GM19397 (cell line): ENCODE results near the gene CCSER2.
A peak's percentile ranks its signal among the peaks of the same experiment; 100 is the strongest.

Source experiments
- ATAC-seq: cut with Tn5 transposase; IDR thresholded peaks from one replicate; pipeline ENCODE4 v1.9.1; 2021; ENCODE audit warnings: mild to moderate bottlenecking, moderate library complexity; ENCODE audit not compliant: unreplicated experiment

Gene CCSER2

GRCh38 chr10:84542522-84543490 is 214.4 kb downstream of the CCSER2 start:
- no peak for ATAC-seq

DNA sequence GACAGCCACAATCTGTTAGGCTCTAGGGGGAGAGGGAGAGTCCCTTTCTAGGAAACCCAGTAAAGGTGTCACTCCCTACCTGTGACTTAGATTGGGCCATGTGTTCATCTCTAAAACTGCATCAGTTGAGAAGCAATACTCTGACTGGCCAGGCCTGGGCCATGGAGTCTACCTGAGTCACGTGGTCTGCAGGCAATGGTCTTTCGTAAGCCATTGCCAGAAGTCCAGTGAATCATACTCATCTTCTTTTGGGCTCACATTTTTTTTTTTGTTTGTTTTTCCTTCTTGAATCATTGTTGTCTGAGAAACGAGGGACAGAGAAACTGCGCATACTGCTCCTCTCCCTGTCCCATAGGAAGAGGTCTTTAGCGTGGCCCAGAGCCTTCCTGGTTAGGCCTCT is 215.6 kb downstream of the CCSER2 start:
- ATAC-seq: no peak

- no peak for ATAC-seq
These were observed 217.3 kb downstream of the CCSER2 start for GRCh38 chr10:84545651-84546050.

DNA sequence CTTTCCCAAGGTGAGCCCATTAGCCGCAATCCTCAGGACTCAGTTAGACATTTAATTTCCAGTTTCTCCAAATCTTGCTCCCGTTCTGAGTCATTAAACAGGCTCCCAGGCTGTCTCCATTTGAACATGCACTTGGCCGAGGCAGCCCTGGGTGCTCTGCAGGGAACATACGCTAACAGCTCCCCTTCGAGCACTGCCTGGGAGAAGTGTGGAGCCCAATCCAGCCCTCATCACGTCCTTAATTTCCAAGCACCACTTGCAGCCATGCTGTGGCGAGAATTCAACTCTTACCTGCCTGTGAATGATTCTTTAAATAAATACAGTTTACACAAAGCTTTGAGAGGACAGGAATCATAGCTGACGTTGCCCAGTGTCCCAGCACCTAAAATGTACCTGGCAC is 218.2 kb downstream of the CCSER2 start:
- ATAC-seq: no peak

DNA sequence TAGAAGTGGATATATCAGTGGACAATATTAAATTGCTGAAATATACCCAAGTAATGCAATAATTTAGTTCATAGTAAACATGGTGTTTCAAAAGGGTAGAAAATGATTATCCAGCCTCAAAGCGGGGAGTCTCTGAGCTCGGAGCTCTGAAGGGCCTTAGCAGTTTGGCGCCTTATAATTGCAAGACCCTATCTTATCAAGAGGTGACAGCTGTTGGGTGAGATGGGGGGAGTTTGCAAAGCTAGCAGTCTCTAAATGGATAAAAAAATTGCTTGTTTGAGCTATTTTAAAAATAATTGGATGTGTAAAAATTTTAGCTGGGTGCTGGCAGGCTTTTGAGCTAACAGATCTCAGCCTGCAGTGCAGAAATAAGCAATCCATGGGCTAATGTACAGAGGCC is 219.2 kb downstream of the CCSER2 start:
- no peak for ATAC-seq

DNA sequence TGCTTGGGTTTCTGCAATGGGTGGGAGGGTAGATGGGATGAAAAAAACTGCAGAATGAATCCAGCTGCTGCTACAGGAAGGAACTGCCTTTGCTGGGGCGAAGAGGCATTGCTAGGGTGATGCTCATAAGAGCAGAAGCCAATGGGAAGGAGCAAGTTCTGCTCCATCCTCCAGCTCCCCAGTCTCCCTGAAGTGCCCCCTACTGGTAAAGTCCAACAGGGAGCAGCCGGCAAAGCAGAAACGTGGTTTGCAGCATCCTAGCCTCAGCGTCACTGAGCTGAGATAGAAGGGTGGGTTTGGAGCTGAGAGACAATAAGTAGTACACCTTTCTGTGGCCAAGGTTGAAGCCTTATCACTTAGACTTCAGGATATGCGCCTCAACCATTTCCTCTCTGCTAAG is 220.5 kb downstream of the CCSER2 start:
- ATAC-seq: no peak

DNA sequence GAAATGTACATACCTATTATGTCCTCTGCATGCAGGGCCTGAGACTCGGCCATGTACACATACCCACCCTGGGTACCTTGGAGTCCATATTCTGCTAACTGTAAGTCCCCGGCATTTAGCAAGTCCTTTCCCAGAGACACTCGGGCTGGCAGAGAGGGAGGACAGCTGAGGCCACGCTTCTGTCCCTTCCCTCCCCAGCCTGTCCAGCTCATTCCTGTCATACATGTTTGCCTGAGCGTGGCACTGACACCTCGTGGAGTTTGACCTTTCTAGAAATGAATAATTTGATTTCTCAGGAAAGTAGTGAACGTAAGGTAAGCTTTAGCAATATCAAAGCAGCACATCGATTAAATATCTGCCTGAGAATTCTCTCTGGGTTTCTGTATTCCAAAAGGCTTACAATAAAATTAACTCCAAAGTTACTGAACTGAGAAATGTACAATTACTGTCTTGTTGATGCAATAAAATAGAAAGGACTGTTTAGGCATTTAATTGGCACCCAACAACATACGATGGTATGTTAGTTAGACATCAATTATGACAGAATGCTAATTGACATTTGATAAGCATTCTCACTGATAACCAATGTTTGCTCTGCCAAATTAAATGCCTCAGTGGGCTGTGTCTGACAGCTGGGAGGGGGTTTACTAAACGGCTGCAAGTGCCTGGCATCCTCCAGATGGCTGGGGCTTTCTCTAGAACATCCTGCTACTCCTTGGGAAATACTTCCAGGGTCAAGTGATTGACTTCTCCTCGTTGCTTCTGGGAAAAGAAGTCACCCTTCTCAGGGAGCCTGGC is 221.2 kb downstream of the CCSER2 start:
- no peak for ATAC-seq

GRCh38 chr10:84550756-84551436 is 222.5 kb downstream of the CCSER2 start:
- no peak for ATAC-seq

DNA sequence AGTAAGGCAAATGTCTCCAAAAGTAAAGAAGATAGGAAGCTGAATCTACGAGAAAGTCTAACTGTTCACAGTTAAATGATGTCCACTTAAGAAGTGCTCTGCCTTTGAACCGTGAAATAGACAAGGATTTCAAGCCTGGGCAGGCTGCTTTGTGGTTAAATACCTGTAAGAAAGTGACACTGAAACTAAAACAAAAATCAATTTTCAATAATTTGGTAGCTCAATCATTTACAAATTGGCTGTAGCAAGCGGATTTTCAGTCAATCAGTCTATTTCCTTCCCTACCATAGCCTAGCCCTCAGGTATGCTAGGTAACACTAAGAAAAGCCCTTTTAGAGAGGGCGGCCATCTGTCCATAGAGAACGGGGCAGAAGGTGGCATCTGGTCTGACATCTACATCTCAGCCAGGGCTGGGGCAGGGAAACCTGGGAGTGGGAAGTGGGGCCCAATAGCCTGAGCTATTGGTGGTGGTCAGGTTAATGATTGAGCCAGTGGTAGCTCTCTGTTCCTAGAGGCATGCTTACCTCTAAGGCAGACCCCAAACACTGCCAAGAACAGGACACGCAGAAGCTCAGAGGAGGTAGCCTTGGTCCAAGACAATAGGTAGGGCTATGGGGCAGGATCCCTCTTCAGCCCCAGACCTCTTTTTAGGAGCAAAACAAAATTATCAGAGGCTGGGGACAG is 223.2 kb downstream of the CCSER2 start:
- peak; percentile 53 for ATAC-seq

GRCh38 chr10:84552478-84552877 is 224.1 kb downstream of the CCSER2 start:
- no peak for ATAC-seq

GRCh38 chr10:84562592-84562991 is 234.2 kb downstream of the CCSER2 start:
- no peak for ATAC-seq

GRCh38 chr10:84563355-84563754 is 235.0 kb downstream of the CCSER2 start:
- ATAC-seq: peak; percentile 79

GRCh38 chr10:84563868-84564267 is 235.5 kb downstream of the CCSER2 start:
- ATAC-seq: peak; percentile 55

- ATAC-seq: no peak
These were observed 237.6 kb downstream of the CCSER2 start for GRCh38 chr10:84565881-84566582.

GRCh38 chr10:84567133-84567532 is 238.7 kb downstream of the CCSER2 start:
- no peak for ATAC-seq
